AG09319 (cell line): ENCODE measurements around the gene DHRS4L2.
"Not testable (repeated sequence)": the region's sequence is repeated elsewhere in the genome, so short reads cannot be mapped to it uniquely, and the experiment has no call there.

ENCODE experiments used
- DNase-seq: peaks from one replicate; pipeline ENCODE4 v3.0.0-alpha.2; 2010; ENCODE audit warnings: low read depth; ENCODE audit errors: extremely low read depth
- CTCF ChIP-seq: IDR thresholded peaks from 2 replicates; pipeline ENCODE4 v1.5.1; 2011; ENCODE audit warnings: low read depth, mild to moderate bottlenecking, inconsistent platforms, low read length, moderate library complexity

Gene DHRS4L2

GRCh38 chr14:23984891-23985602, 3.7 kb upstream of the DHRS4L2 start:
- no peak for TF ChIP-seq CTCF
- DNase-seq, result peak; percentile 62

- DNase-seq, result not testable (repeated sequence)
These were observed 514 bp upstream of the DHRS4L2 start for GRCh38 chr14:23988223-23988606.

- DNase-seq, result not testable (repeated sequence)
These were observed 1.2 kb downstream of the DHRS4L2 start for GRCh38 chr14:23989734-23990445.

- DNase-seq, result not testable (repeated sequence)
These were observed 2.2 kb downstream of the DHRS4L2 start for GRCh38 chr14:23990961-23991360.

- DNase-seq, result not testable (repeated sequence)
These were observed 4.3 kb downstream of the DHRS4L2 start for GRCh38 chr14:23993042-23993441.

GRCh38 chr14:23996009-23996408, 7.3 kb downstream of the DHRS4L2 start:
- DNase-seq, result not testable (repeated sequence)

- not testable (repeated sequence) for DNase-seq
These were observed 8.1 kb downstream of the DHRS4L2 start for GRCh38 chr14:23996825-23997224.

GRCh38 chr14:23999640-24000039, 10.9 kb downstream of the DHRS4L2 start:
- not testable (repeated sequence) for DNase-seq

GRCh38 chr14:24001078-24001477, 12.3 kb downstream of the DHRS4L2 start:
- not testable (repeated sequence) for DNase-seq

- DNase-seq, result not testable (repeated sequence)
These were observed 12.9 kb downstream of the DHRS4L2 start for GRCh38 chr14:24001679-24002078.

- not testable (repeated sequence) for DNase-seq
These were observed 17.7 kb downstream of the DHRS4L2 start for GRCh38 chr14:24006471-24006816.

GRCh38 chr14:24006817-24007652, 18.3 kb downstream of the DHRS4L2 start:
- DNase-seq, result not testable (repeated sequence)

- no peak for DNase-seq
- no peak for TF ChIP-seq CTCF
These were observed 22.3 kb downstream of the DHRS4L2 start for GRCh38 chr14:24011051-24011450.

GRCh38 chr14:24012726-24013273, 24.1 kb downstream of the DHRS4L2 start:
- DNase-seq, result not testable (repeated sequence)
